HG02973 (cell line): ENCODE data around the gene CFAP20DC.
A peak's percentile ranks its signal among the peaks of the same experiment; 100 is the strongest.
"Not testable (repeated sequence)": the region's sequence is repeated elsewhere in the genome, so short reads cannot be mapped to it uniquely, and the experiment has no call there.

Experiments
- ATAC-seq: cut with Tn5 transposase; IDR thresholded peaks from one replicate; pipeline ENCODE4 v1.9.1; 2021; ENCODE audit warnings: moderate library complexity; ENCODE audit not compliant: unreplicated experiment

The CFAP20DC gene

DNA sequence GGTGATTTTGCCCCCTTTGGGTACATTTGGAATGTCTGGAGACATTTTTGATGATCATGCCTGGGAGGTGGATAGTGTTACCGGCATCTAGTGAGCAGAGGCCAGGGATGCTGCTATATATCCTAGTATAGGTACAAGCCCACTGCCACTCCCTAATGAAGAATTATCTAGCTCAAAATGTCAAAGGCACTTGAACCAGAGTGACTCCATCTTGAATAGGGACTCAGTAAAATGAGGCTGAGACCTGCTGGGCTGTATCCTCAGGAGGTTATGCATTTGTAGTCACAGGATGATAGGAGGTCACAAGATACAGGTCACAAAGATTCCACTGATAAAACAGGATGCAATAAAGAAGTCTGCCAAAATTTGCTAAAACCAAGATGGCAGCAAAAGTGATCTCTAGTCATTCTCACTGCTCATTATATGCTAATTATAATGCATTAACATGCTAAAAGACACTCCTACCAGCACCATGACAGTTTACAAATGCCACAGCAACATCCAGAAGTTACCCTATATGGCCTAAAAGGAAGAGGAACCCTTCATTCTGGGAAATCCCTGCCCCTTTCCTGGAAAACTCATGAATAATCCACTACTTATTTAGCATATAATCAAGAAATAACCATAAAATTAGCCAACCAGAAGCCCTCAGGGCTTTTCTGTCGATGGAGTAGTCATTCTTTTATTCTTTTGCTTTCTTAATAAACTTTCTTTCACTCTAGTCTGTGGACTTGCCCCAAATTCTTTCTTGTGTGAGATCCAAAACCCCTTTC is 343.2 kb downstream of the CFAP20DC start:
- ATAC-seq = no peak

DNA sequence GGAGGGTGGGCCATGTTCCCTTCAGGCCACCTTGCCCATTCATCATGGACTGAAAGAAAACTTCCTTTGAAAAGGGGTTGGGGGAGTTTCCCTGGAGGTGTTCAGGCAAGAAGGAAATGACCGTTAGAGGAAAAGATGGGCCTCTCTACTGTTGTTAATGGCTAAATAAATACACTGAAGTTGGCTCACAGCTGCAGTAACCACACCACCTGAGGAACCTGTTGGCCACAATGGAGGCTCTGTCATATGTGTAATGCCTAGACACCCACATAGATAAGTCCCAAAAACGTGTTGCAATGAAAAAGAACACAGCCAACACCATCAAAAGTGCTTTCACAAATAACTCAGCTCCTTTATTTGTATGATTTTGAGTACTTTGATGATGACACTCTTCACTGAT is 345.1 kb downstream of the CFAP20DC start:
- no peak for ATAC-seq

DNA sequence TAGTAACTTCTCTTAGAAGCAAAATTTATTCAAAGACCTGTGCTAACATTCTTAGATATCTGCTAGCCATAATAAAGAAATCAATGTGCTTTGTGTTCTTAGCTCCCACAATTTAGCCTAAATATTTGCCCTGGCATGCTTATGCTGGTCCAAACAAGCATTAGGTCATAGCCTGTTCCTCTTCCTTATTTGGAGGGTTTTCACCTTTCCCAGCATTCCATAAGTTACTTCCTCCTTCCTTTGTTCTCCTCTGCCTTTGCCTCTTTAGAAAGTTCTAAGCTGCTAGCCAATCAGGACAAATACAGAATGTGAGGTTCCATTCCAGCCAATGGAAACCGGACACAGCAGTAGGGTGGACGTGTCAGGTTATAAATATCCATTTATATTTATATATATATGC is 345.5 kb downstream of the CFAP20DC start:
- not testable (repeated sequence) for ATAC-seq

DNA sequence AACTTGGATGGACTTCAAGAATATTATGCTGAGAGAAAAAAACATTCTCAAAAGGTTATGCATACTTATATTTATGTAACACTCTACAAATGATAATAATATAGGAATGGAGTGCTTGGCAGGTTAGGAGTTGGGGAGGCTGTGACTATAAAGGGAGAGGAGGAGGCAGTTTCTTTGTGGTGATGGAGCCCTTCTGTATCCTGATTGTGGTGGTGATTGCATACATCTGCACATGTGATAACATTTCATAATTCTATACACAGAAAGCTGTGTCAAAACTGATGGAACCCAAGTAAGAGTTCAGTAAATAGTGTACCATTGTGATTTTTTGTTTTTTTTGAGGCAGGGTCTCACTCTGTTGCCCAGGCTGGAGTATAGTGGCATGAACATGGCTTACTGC is 351.6 kb downstream of the CFAP20DC start:
- ATAC-seq = no peak

DNA sequence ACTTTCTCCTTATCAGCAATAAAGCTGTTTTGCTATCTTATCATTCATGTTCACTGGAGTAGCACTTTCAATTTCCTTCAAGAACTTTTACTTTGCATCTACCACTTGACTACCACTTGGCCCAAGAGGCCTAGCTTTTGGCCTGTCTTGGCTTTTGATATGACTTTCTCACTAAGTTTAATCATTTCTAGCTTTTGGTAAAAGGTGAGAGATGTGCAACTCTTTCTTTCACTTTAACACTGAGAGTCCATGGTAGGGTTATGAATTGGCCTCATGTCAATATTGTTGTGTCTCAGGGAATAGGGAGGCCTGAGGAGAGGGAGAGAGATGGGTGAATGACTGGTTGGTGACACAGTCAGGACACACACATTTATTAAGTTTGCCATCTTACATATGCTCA is 352.3 kb downstream of the CFAP20DC start:
- ATAC-seq = peak; percentile 69

DNA sequence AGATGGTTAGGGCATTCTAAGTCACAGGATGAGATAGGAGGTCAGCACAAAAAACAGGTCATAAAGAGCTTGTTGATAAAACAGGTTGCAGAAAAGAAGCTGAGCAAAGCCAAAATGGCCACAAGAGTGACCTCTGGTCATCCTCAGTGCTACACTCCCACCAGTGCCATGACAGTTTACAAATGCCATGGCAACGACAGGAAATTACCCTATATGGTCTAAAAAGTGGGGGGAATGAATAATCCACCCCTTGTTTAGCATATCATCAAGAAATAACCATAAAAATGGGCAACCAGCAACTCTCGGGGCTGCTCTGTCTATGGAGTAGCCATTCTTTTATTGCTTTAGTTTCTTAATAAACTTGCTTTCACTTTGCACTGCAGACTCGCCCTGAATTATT is 353.0 kb downstream of the CFAP20DC start:
- ATAC-seq = not testable (repeated sequence)

DNA sequence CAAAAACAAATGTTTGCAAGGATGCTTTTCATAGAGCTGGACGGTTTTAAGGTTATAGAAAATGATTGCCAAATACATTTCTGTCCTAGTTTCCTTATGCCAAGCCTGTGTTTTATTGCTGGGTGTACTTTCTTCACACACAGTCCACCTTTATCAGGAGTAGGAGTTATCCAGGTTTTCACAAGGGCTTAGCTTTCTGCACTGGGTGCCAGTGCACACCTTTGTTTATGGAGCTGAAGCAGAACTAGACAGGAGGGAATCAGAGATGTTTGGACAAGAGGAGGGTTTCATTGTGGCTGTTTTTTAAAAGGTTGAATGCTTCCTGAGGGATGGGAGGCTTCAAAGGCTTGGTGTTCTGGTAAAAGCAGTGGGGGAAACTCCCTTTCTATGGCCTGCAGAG is 353.7 kb downstream of the CFAP20DC start:
- ATAC-seq = no peak

DNA sequence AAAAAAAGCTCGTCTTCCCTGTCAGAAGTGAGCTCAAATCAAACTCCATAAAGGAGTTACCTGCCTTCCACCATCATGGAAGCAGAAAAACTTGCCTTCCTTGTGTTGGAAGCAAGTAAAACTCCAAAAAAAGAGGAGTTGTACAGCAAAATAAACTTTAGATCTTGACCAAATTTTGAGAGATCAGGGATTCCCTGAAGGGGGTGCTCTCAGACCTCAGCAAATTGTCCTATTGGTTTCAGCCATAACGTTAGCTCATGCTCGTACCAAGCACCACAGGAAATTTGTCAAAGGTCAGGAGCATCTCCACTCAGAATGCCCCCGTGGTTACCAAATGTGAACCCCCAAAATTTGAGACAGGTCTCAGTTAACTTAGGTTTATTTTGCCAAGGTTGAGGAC is 354.5 kb downstream of the CFAP20DC start:
- ATAC-seq = not testable (repeated sequence)

DNA sequence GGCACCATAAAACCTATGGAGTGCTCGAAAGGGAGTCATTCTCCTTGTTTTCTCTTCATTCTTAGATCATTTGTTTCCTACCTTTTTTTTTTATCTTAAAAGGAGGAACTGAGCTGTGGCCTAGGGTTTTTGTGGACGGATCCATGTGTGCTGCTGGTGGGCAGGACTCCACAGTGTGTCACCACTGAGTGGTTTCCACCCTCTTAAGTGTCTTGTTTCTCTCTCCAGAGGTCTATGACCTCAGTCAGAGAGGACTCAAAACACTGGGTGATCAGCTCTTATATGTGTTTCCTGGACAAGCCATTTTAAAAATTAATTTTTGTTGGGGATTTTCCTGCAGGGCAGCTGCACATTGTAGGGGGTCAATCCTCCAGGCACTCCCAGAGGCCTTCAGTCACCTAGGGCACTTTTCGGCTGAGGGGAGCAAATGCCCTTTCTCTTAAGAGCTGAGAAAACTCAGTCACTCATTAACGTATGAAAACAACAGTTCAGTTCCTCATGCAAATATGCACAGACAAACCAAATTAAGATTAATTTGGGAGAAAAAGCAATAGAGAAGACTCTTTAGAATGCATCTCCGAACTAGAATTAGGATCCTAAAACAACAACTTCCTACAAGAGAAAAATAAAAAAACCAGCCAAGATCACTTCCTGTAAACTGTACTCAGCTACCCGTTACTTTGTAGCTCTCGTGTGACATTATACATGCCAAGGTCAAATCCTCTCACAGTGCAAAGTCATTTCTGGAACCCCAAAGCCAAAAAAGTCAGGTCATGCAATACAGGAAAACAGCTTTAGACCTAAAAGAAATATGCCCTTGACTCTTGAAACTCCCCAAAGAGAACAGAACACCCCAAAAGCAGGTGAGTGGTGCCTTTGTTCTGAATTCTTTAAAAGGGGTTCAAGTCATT is 355.6 kb downstream of the CFAP20DC start:
- no peak for ATAC-seq

DNA sequence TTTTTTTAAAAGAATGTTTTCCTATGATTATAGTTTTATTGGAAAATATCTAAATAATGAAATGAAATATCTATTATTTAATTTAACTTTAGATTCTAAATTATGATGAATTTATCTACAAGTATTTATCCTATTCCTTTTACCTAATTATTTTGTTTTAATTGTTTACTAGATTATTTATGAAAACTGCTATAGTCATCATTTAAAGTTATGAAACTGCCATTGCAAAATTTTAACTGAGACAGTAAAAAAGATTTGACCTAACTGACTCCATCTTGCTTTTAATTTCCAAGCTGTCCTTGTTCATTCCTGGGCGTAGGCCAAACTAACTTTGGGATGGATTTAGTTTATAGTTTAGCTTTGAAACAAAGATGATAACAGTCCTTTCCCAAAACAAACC is 357.3 kb downstream of the CFAP20DC start:
- ATAC-seq = no peak
